HG02678 (cell line): Measurements from ENCODE around the gene ATP6V1F.

Source experiments
- ATAC-seq: cut with Tn5 transposase; IDR thresholded peaks from one replicate; pipeline ENCODE4 v1.9.1; 2021; ENCODE audit warnings: mild to moderate bottlenecking, moderate library complexity; ENCODE audit not compliant: unreplicated experiment

Gene ATP6V1F

DNA sequence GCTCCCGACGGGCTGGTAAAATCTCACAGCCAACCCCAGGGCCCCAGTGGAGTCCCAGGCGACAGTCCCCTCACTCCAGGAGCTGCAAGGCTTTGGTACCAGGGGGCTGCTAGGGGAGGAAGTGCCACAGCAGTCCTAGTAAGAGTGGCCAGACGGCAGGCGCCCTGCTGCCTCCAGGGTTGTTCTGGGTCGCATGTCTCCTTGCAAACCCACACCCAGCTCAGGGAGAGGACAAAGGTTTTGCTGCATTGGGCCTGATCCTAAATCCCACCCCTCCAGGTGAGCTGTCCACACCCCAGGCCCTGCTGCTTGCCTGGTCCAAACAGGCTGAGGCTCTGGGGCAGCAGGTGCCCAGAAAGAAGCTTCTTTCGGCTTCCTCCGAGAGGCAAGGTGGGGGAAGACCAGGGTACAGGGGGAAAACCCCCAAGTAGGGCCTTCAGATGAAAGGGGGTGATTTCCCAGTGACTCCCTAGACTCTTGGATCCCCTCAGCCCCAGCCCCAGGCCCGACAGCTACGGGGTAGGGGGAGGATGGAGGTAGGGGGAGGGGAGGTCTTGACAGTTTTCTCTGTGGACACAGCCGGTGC lies 52.0 kb downstream of the ATP6V1F start:
- ATAC-seq, result peak; percentile 48

- ATAC-seq, result peak; percentile 16
Observed at GRCh38 chr7:128915271-128915819, 52.7 kb downstream of the ATP6V1F start.
